Esophagus squamous epithelium (tissue), 5 donors: ENCODE data around the gene ARSJ. TPM values are rescaled to one million over a fixed set of nuclear protein-coding genes. Genes with fewer than 3 reads are reported as not detected.
"Not testable (repeated sequence)": the region's sequence is repeated elsewhere in the genome, so short reads cannot be mapped to it uniquely, and the experiment has no call there.

Experiments used
- DNase-seq: peaks from one replicate; lab custom pipeline; 2025; lab: John Stamatoyannopoulos, UW
- H3K27ac ChIP-seq, 4 donors: fragments of 200-600 bp; sonication (generic); one replicate each; pipeline ENCODE4 v1.5.1; 2016 to 2019; ENCODE audit warnings: mild to moderate bottlenecking in 1 of 4
- H3K27me3 ChIP-seq, 4 donors: fragments of 200-600 bp; sonication (generic); 1 replicate in 3 of 4; 2 replicates in 1 of 4; pipeline versions ENCODE4 v1.5.1 to v1.6.0; 2017 to 2021; ENCODE audit warnings: antibody characterized with exemption in 1 of 4
- H3K36me3 ChIP-seq, 3 donors: fragments of 200-600 bp; sonication (generic); one replicate each; pipeline ENCODE4 v1.5.1; 2016 to 2019
- H3K4me1 ChIP-seq, 3 donors: fragments of 200-600 bp; sonication (generic); one replicate each; pipeline ENCODE4 v1.5.1; 2017 to 2019
- H3K4me3 ChIP-seq, 4 donors: fragments of 200-600 bp; sonication (generic); 1 replicate in 3 of 4; 2 replicates in 1 of 4; pipeline ENCODE4 v1.5.1; 2016 to 2019; ENCODE audit warnings: mild to moderate bottlenecking in 2 of 4, moderate library complexity in 1 of 4
- H3K9me3 ChIP-seq, 3 donors: fragments of 200-600 bp; sonication (generic); one replicate each; pipeline ENCODE4 v1.5.1; 2016 to 2019
- POLR2A ChIP-seq, 4 donors: fragments of 450-650 bp; IDR thresholded peaks; one replicate each; pipeline ENCODE4 v1.6.1; 2017; ENCODE audit warnings: antibody characterized with exemption in 4 of 4, mild to moderate bottlenecking in 4 of 4, moderate library complexity in 3 of 4
- WGBS, 2 donors: methylation state at CpG; one replicate each; pipeline ENCODE4 v1.1.5; 2018; 5-methylcytosine and 5-hydroxymethylcytosine counted together
- intact Hi-C: fragments of 100-400 bp; cut with DNase I; formaldehyde crosslinking; loops from one replicate; pipeline ENCODE4 v1.15.0; 2022
- total RNA-seq, 4 donors: library from RNA; depleted of rRNA; stranded (reverse); fragments of >200 nt; gene quantifications; one replicate each; pipeline ENCODE4 v1.1.0, GENCODE V29; 2016
- TF ChIP-seq, protein P1 (sequence below), 6 experiments: fragments of 450-650 bp in 4 of 6; fragments of 200-600 bp in 2 of 6; sonication (generic) in 2 of 6; IDR thresholded peaks; one replicate each; pipeline ENCODE4 v1.5.1; 2016 to 2019; ENCODE audit warnings: antibody characterized with exemption in 6 of 6, mild to moderate bottlenecking in 4 of 6, moderate library complexity in 4 of 6
- donor health status: DM: yes; HTN: yes; CAD: no.

The ARSJ gene
- total RNA-seq, 4 donors from 2014 or later = 2.7 to 10.3 (median 5.8) TPM

- no peaks in the 10 kb centered on the region for H3K9me3 ChIP-seq
- DNase-seq = no peak
- no peak overlapping the region for H3K4me3 ChIP-seq
- no peaks in the 10 kb centered on the region for H3K27me3 ChIP-seq
- TF ChIP-seq, protein P1, sequence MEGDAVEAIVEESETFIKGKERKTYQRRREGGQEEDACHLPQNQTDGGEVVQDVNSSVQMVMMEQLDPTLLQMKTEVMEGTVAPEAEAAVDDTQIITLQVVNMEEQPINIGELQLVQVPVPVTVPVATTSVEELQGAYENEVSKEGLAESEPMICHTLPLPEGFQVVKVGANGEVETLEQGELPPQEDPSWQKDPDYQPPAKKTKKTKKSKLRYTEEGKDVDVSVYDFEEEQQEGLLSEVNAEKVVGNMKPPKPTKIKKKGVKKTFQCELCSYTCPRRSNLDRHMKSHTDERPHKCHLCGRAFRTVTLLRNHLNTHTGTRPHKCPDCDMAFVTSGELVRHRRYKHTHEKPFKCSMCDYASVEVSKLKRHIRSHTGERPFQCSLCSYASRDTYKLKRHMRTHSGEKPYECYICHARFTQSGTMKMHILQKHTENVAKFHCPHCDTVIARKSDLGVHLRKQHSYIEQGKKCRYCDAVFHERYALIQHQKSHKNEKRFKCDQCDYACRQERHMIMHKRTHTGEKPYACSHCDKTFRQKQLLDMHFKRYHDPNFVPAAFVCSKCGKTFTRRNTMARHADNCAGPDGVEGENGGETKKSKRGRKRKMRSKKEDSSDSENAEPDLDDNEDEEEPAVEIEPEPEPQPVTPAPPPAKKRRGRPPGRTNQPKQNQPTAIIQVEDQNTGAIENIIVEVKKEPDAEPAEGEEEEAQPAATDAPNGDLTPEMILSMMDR (IDR thresholded peaks at IDR 0.05) = no peak
- no peak for TF ChIP-seq POLR2A (IDR thresholded peaks at IDR 0.05)
- H3K4me1 ChIP-seq = peaks cover 0 to 12% (median 0%) of the 10 kb centered on the region in 3 donors
- intact Hi-C loops = no loop called here
- H3K36me3 ChIP-seq = no peaks in the 10 kb centered on the region
- WGBS, 2 donors = 85 to 96% methylated on average over 5 to 6 of the region's 8 CpGs
- no peak overlapping the region for H3K27ac ChIP-seq
Observed at GRCh38 chr4:114012749-114013148, 33.3 kb upstream of the ARSJ start.

GRCh38 chr4:114005569-114006442 is 26.4 kb upstream of the ARSJ start:
- H3K4me1 ChIP-seq = peaks cover 10 to 16% (median 11%) of the 10 kb centered on the region in 3 donors
- no peak overlapping the region for H3K27ac ChIP-seq
- no peaks in the 10 kb centered on the region for H3K36me3 ChIP-seq
- no peak overlapping the region for H3K4me3 ChIP-seq
- TF ChIP-seq, protein P1 (IDR thresholded peaks at IDR 0.05) = no peak
- no peak for TF ChIP-seq POLR2A (IDR thresholded peaks at IDR 0.05)
- WGBS, 2 donors = 40 to 50% methylated on average over 4 of the region's 4 CpGs
- H3K9me3 ChIP-seq = no peaks in the 10 kb centered on the region
- H3K27me3 ChIP-seq = no peaks in the 10 kb centered on the region
- no peak for DNase-seq
- intact Hi-C loops = no loop called here

- H3K27me3 ChIP-seq, intact Hi-C loops, H3K36me3 ChIP-seq, DNase-seq, H3K9me3 ChIP-seq, H3K27ac ChIP-seq, H3K4me3 ChIP-seq: not testable (repeated sequence)
- WGBS, 2 donors = 89 to 94% methylated on average over 17 to 18 of the region's 20 CpGs
- peaks cover 10 to 16% (median 11%) of the 10 kb centered on the region in 3 donors for H3K4me1 ChIP-seq
Observed at GRCh38 chr4:114004483-114005226, 25.2 kb upstream of the ARSJ start.

DNA sequence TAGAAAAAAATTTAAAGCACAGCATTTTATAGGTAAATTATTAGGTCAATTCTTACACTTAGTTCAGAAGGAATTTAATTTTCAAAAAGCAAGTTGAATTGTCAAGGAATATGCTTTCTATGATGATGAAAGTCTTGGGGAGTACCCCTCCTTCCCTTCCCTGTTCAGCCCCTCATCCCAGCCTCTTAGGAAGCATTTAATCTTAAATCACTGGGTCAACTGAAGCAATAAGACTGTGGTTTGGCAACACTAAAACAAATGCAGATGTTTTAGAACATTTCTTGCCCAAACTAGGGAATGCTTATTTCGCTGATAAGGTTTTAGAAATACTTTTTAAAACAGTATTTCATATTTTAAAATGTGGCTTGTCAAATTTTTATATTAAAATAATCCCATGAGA is 19.1 kb upstream of the ARSJ start:
- Histone ChIP-seq H3K27me3 (no peaks in the 10 kb centered on the region), H3K36me3 (no peaks in the 10 kb centered on the region), H3K4me1 (peaks cover 0 to 6% (median 0%) of the 10 kb centered on the region in 3 donors), H3K27ac (no peak overlapping the region), H3K4me3 (no peak overlapping the region), H3K9me3 (no peaks in the 10 kb centered on the region)
- 74 to 88% methylated on average over 1 of the region's 1 CpG for WGBS, 2 donors
- intact Hi-C loops = no loop called here
- no peak for DNase-seq
- TF ChIP-seq, protein P1 (IDR thresholded peaks at IDR 0.05) = no peak

GRCh38 chr4:113998079-113998478 is 18.6 kb upstream of the ARSJ start:
- H3K27ac ChIP-seq = no peak overlapping the region
- TF ChIP-seq POLR2A (IDR thresholded peaks at IDR 0.05) = no peak
- TF ChIP-seq, protein P1 (IDR thresholded peaks at IDR 0.05) = no peak
- intact Hi-C loops = no loop called here
- H3K36me3 ChIP-seq = no peaks in the 10 kb centered on the region
- no peak overlapping the region for H3K4me3 ChIP-seq
- no peak for DNase-seq
- peaks cover 0 to 6% (median 0%) of the 10 kb centered on the region in 3 donors for H3K4me1 ChIP-seq
- no peaks in the 10 kb centered on the region for H3K9me3 ChIP-seq
- no peaks in the 10 kb centered on the region for H3K27me3 ChIP-seq
- 59 to 67% methylated on average over 5 of the region's 5 CpGs for WGBS, 2 donors
